SU-DHL-6 (cell line): Measurements from ENCODE around the gene PWP2.

ENCODE experiments used
- H2AFZ ChIP-seq: fragments of 200-600 bp; sonication (generic); 2 replicates; pipeline ENCODE4 v1.6.1; 2014; ENCODE audit warnings: low read depth, mild to moderate bottlenecking, moderate library complexity, mixed read lengths, antibody characterized with exemption, low read length; ENCODE audit not compliant: severe bottlenecking
- H3F3A ChIP-seq: fragments of 200-600 bp; shearing (Covaris generic); 2 replicates; pipeline ENCODE4 v1.6.0; 2016; ENCODE audit warnings: antibody characterized with exemption, mild to moderate bottlenecking; ENCODE audit not compliant: insufficient read depth
- H3K27ac ChIP-seq: fragments of 200-600 bp; sonication (generic); 2 replicates; pipeline ENCODE4 v1.5.1; 2016; ENCODE audit warnings: low read depth, mild to moderate bottlenecking, low read length, moderate library complexity, mixed read lengths
- H3K27me3 ChIP-seq: fragments of 200-600 bp; sonication (generic), shearing (Covaris generic); 2 replicates; pipeline ENCODE4 v1.6.0; 2014; ENCODE audit warnings: mild to moderate bottlenecking, low read length
- H3K36me3 ChIP-seq: fragments of 200-600 bp; sonication (generic); 2 replicates; pipeline ENCODE4 v1.6.1; 2014; ENCODE audit warnings: mild to moderate bottlenecking, low read length, mixed read lengths
- H3K4me2 ChIP-seq: fragments of 300-600, 200-600 bp; shearing (Covaris generic), sonication (generic); 2 replicates; pipeline ENCODE4 v1.6.0; 2014; ENCODE audit warnings: low read length, low read depth, mild to moderate bottlenecking; ENCODE audit not compliant: poor library complexity, severe bottlenecking
- H3K4me3 ChIP-seq: fragments of 200-600 bp; sonication (generic); 2 replicates; pipeline ENCODE4 v1.5.1; 2014; ENCODE audit warnings: antibody characterized with exemption, low read length, mild to moderate bottlenecking, mixed read lengths; ENCODE audit not compliant: insufficient read depth, poor library complexity, severe bottlenecking
- H3K79me2 ChIP-seq: fragments of 200-600 bp; sonication (generic); 2 replicates; pipeline ENCODE4 v1.6.1; 2014; ENCODE audit warnings: mild to moderate bottlenecking, low read length, moderate library complexity; ENCODE audit not compliant: insufficient read depth
- H3K9ac ChIP-seq: fragments of 200-600 bp; sonication (generic); 2 replicates; pipeline ENCODE4 v1.7.0; 2014; ENCODE audit warnings: mild to moderate bottlenecking, low read length
- H3K9me2 ChIP-seq: fragments of 200-600 bp; sonication (generic); replicated peaks from 2 replicates; pipeline ENCODE4 v1.6.1; 2014; ENCODE audit warnings: low read length; ENCODE audit not compliant: insufficient read depth
- H3K9me3 ChIP-seq: fragments of 200-600 bp; sonication (generic); 2 replicates; pipeline ENCODE4 v1.6.1; 2014; ENCODE audit warnings: low read length, mixed read lengths; ENCODE audit not compliant: insufficient read depth
- H4K20me1 ChIP-seq: fragments of 200-600 bp; sonication (generic); 2 replicates; pipeline ENCODE4 v1.6.1; 2014; ENCODE audit warnings: low read depth, mild to moderate bottlenecking, antibody characterized with exemption, low read length, moderate library complexity, mixed read lengths
- CTCF ChIP-seq: fragments of 200-600 bp; sonication (generic); IDR thresholded peaks from one replicate; pipeline ENCODE4 v1.5.1; 2017; ENCODE audit warnings: antibody characterized with exemption, mild to moderate bottlenecking, low read length, moderate library complexity; ENCODE audit not compliant: insufficient read depth, poor library complexity, severe bottlenecking
- EZH2phosphoT487 ChIP-seq: fragments of 200-600 bp; sonication (generic), shearing (Covaris generic); conservative IDR thresholded peaks from 2 replicates; pipeline ENCODE4 v1.6.1; 2018; ENCODE audit warnings: mild to moderate bottlenecking, antibody characterized with exemption, low read length, moderate library complexity, mixed read lengths

PWP2 gene

GRCh38 chr21:44067011-44067839, 40.0 kb upstream of the PWP2 start:
- Histone ChIP-seq H3K4me2 (no peak overlapping the region), H3K9me2 (no peaks in the 10 kb centered on the region), H3K9me3 (no peaks in the 10 kb centered on the region), H3K36me3 (peaks cover 4% of the 10 kb centered on the region; the same call in 1 of the 2 replicates), H3F3A (no peaks in the 10 kb centered on the region), H3K79me2 (peaks cover 8% of the 10 kb centered on the region), H3K27me3 (no peaks in the 10 kb centered on the region), H4K20me1 (no peaks in the 10 kb centered on the region; the same call in 1 of the 2 replicates), H3K4me3 (no peak overlapping the region), H3K9ac (no peak overlapping the region), H3K27ac (no peak overlapping the region), H2AFZ (no peak overlapping the region)
- TF ChIP-seq CTCF (no peak), EZH2phosphoT487 (no peak)

- no peak for TF ChIP-seq CTCF
- TF ChIP-seq EZH2phosphoT487, result no peak
- Histone ChIP-seq H3K27ac (no peak overlapping the region), H3K9me2 (no peaks in the 10 kb centered on the region), H3K4me3 (no peak overlapping the region), H4K20me1 (no peaks in the 10 kb centered on the region; the same call in 1 of the 2 replicates), H3K4me2 (no peak overlapping the region), H3K79me2 (no peaks in the 10 kb centered on the region; the same call in 1 of the 2 replicates), H2AFZ (no peak overlapping the region), H3K36me3 (peaks cover 7% of the 10 kb centered on the region; the same call in 1 of the 2 replicates), H3K9ac (no peak overlapping the region), H3K27me3 (no peaks in the 10 kb centered on the region), H3F3A (no peaks in the 10 kb centered on the region), H3K9me3 (no peaks in the 10 kb centered on the region)
Observed at GRCh38 chr21:44070391-44070790, 36.8 kb upstream of the PWP2 start.

GRCh38 chr21:44071359-44072104, 35.7 kb upstream of the PWP2 start:
- no peak overlapping the region for H2AFZ ChIP-seq
- no peak overlapping the region for H3K27ac ChIP-seq
- no peak overlapping the region for H3K4me3 ChIP-seq
- peaks cover 10% of the 10 kb centered on the region; the same call in 1 of the 2 replicates for H3K36me3 ChIP-seq
- no peak for TF ChIP-seq EZH2phosphoT487
- H3K9me3 ChIP-seq, result no peaks in the 10 kb centered on the region
- no peaks in the 10 kb centered on the region for H3K27me3 ChIP-seq
- no peaks in the 10 kb centered on the region; the same call in 1 of the 2 replicates for H4K20me1 ChIP-seq
- H3F3A ChIP-seq, result no peaks in the 10 kb centered on the region
- no peak overlapping the region for H3K9ac ChIP-seq
- no peaks in the 10 kb centered on the region for H3K79me2 ChIP-seq
- H3K4me2 ChIP-seq, result no peak overlapping the region
- no peaks in the 10 kb centered on the region for H3K9me2 ChIP-seq
